Liver (tissue), 9 donors: Measurements from ENCODE around the gene PROK1. TPM values are rescaled to one million over a fixed set of nuclear protein-coding genes. Genes with fewer than 3 reads are reported as not detected.

Experiments used
- DNase-seq: peaks from one replicate; pipeline ENCODE4 v3.0.0-alpha.2; 2017; ENCODE audit warnings: low spot score
- H3K27ac ChIP-seq, 2 donors: one replicate each; pipeline ENCODE4 v1.7.0; 2013; ENCODE audit warnings: inconsistent platforms in 2 of 2, low read length in 2 of 2, control low read depth in 1 of 2, low read depth in 1 of 2, mild to moderate bottlenecking in 1 of 2
- H3K27me3 ChIP-seq, 4 donors: one replicate each; pipeline versions ENCODE4 v1.6.1 to v1.7.0; 2013; ENCODE audit warnings: low read length in 3 of 4, inconsistent platforms in 1 of 4, mild to moderate bottlenecking in 1 of 4, moderate library complexity in 1 of 4; ENCODE audit not compliant: control insufficient read depth in 4 of 4, insufficient read depth in 4 of 4
- H3K36me3 ChIP-seq, 4 donors: one replicate each; pipeline versions ENCODE4 v1.6.1 to v1.7.0; 2013; ENCODE audit warnings: low read length in 3 of 4, mild to moderate bottlenecking in 3 of 4, low read depth in 1 of 4, moderate library complexity in 1 of 4; ENCODE audit not compliant: control insufficient read depth in 4 of 4, insufficient read depth in 3 of 4
- H3K4me1 ChIP-seq, 4 donors: one replicate each; pipeline versions ENCODE4 v1.6.1 to v1.7.0; 2013; ENCODE audit warnings: low read length in 3 of 4, mild to moderate bottlenecking in 3 of 4, moderate library complexity in 1 of 4; ENCODE audit not compliant: control insufficient read depth in 4 of 4, insufficient read depth in 4 of 4
- H3K4me3 ChIP-seq, 3 donors: one replicate each; pipeline versions ENCODE4 v1.6.1 to v1.7.0; 2013; ENCODE audit warnings: low read length in 3 of 3, control low read depth in 1 of 3, low read depth in 1 of 3, mild to moderate bottlenecking in 1 of 3
- H3K9ac ChIP-seq, 2 donors: one replicate each; pipeline ENCODE4 v1.7.0; 2013; ENCODE audit warnings: low read length in 2 of 2, mild to moderate bottlenecking in 2 of 2, moderate library complexity in 2 of 2, control low read depth in 1 of 2, low read depth in 1 of 2
- H3K9me3 ChIP-seq, 4 donors: one replicate each; pipeline versions ENCODE4 v1.6.1 to v1.7.0; 2013; ENCODE audit warnings: low read length in 3 of 4; ENCODE audit not compliant: control insufficient read depth in 4 of 4
- EGR1 ChIP-seq, 2 donors: IDR thresholded peaks; 2 replicates each; pipeline ENCODE4 v1.6.1; 2016 to 2018; ENCODE audit warnings: antibody characterized with exemption in 2 of 2, low read depth in 2 of 2
- FOXA1 ChIP-seq: IDR thresholded peaks from 2 replicates; pipeline ENCODE4 v1.6.1; 2016; ENCODE audit warnings: antibody characterized with exemption
- FOXA2 ChIP-seq: IDR thresholded peaks from 2 replicates; pipeline ENCODE4 v1.6.1; 2016; ENCODE audit warnings: antibody characterized with exemption
- GABPA ChIP-seq, 2 donors: IDR thresholded peaks in 1 of 2; conservative IDR thresholded peaks in 1 of 2; 2 replicates each; pipeline ENCODE4 v1.6.1; 2016; ENCODE audit warnings: antibody characterized with exemption in 2 of 2, mild to moderate bottlenecking in 1 of 2, moderate library complexity in 1 of 2
- HNF4A ChIP-seq, 2 donors: conservative IDR thresholded peaks; 2 replicates each; pipeline ENCODE4 v1.6.1; 2016; ENCODE audit warnings: antibody characterized with exemption in 2 of 2, mild to moderate bottlenecking in 2 of 2
- JUND ChIP-seq, 2 donors: IDR thresholded peaks; 2 replicates each; pipeline ENCODE4 v1.6.1; 2016; ENCODE audit warnings: antibody characterized with exemption in 2 of 2
- RAD21 ChIP-seq, 2 donors: IDR thresholded peaks; 2 replicates each; pipeline ENCODE4 v1.6.1; 2016; ENCODE audit warnings: antibody characterized with exemption in 2 of 2, mild to moderate bottlenecking in 2 of 2
- RXRA ChIP-seq, 2 donors: IDR thresholded peaks; 2 replicates each; pipeline ENCODE4 v1.6.1; 2017 to 2018; ENCODE audit warnings: antibody characterized with exemption in 2 of 2, mild to moderate bottlenecking in 1 of 2
- YY1 ChIP-seq: IDR thresholded peaks from 2 replicates; pipeline ENCODE4 v1.6.1; 2016; ENCODE audit warnings: antibody characterized with exemption, mild to moderate bottlenecking
- WGBS: extraction: QIAGEN DNeasy Blood & Tissue Kit; methylation state at CpG from one replicate; pipeline ENCODE4 v1.1.7; 2013; 5-methylcytosine and 5-hydroxymethylcytosine counted together
- polyA plus RNA-seq, 2 donors: library from polyadenylated mRNA; stranded (reverse) in 1 of 2; unstranded in 1 of 2; fragments of 200-250 nt in 1 of 2; fragments of >200 nt in 1 of 2; fragmentation: Nextera tagmentation in 1 of 2; extraction: Ambion mirVana in 1 of 2; gene quantifications; one replicate each; pipeline versions ENCODE4 v1.2.1 to v1.2.3, GENCODE V29; 2013 to 2015
- total RNA-seq, 2 donors: library from RNA; depleted of rRNA; stranded (reverse); fragments of >200 nt; gene quantifications; one replicate each; pipeline ENCODE4 v1.2.3, GENCODE V29; 2014
- TF ChIP-seq, protein P1 (sequence below): fragments of 150-350 bp; IDR thresholded peaks from 2 replicates; pipeline ENCODE4 v1.5.1; 2017; ENCODE audit warnings: improper control_type of control experiment, low read depth, low read length; ENCODE audit not compliant: missing input control
- TF ChIP-seq, protein P2 (sequence below): IDR thresholded peaks from 2 replicates; pipeline ENCODE4 v1.6.1; 2016; ENCODE audit warnings: antibody characterized with exemption
- TF ChIP-seq, protein P3 (sequence below): IDR thresholded peaks from 2 replicates; pipeline ENCODE4 v1.6.1; 2016; ENCODE audit warnings: antibody characterized with exemption
- donor health status: healthy.
- donor health status: healthy.
- donor health status: healthy.
- donor health status: healthy.
- donor health status: healthy.

PROK1 gene
- total and polyA plus RNA-seq, 4 donors: 0.03 TPM; not detected in 3

DNA sequence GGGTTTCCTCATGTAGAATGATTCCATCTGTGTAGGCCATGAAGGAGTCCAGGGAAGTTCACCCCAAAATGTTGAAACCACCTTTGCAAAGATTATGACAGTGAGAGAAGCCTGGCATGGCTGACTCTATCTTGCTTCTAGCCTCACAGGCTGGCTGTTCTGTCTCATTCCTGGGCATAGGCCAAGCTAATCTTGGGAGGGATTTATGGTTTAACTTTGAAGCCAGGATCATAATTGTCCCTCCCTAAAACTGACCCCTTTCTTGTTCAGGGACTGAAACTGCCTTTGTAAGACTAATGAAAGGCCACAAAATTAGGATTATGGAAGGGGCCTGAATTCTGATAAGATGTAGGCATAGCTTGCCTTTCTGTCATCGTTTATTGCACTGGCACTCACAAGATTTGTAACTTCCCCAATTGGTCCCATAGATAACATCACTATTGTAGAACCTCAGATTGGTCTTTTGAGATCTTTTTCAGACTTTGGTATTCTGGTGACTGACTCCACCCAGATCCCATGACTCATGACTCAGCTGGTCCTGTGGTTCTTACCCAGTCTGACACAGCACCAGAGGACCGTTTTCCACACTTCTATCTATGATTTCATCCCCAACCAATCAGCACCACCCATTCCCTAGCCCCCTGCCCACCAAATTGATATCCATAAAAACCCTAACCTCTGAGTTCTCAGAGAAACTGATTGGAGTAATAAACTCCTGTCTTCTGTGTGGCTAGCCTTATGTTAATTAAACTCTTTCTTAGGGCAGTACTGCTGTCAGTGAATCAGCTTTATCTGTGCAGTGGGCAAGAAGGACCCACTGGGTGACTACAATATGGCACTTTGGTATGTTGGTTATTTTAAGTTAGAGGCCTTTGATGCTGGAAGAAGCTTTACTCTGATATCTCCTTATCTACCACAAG is 29.8 kb upstream of the PROK1 start:
- Histone ChIP-seq H3K9me3 (no peaks in the 10 kb centered on the region), H3K36me3 (no peaks in the 10 kb centered on the region), H3K27ac (no peak overlapping the region), H3K4me3 (no peak overlapping the region), H3K27me3 (no peaks in the 10 kb centered on the region), H3K9ac (no peak overlapping the region), H3K4me1 (peaks cover 0 to 13% (median 7%) of the 10 kb centered on the region in 4 donors)
- 77% methylated on average over 2 of the region's 2 CpGs for WGBS
- TF ChIP-seq GABPA (IDR thresholded peaks at IDR 0.05 in 1 of 2, conservative IDR thresholded peaks at IDR 0.05 in 1 of 2): no peak
- TF ChIP-seq, protein P1, sequence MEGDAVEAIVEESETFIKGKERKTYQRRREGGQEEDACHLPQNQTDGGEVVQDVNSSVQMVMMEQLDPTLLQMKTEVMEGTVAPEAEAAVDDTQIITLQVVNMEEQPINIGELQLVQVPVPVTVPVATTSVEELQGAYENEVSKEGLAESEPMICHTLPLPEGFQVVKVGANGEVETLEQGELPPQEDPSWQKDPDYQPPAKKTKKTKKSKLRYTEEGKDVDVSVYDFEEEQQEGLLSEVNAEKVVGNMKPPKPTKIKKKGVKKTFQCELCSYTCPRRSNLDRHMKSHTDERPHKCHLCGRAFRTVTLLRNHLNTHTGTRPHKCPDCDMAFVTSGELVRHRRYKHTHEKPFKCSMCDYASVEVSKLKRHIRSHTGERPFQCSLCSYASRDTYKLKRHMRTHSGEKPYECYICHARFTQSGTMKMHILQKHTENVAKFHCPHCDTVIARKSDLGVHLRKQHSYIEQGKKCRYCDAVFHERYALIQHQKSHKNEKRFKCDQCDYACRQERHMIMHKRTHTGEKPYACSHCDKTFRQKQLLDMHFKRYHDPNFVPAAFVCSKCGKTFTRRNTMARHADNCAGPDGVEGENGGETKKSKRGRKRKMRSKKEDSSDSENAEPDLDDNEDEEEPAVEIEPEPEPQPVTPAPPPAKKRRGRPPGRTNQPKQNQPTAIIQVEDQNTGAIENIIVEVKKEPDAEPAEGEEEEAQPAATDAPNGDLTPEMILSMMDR: no peak
- TF ChIP-seq EGR1 (IDR thresholded peaks at IDR 0.05; ENCODE audit: low read depth in 2 of 2): no peak
- no peak for TF ChIP-seq JUND (IDR thresholded peaks at IDR 0.05)
- TF ChIP-seq RXRA (IDR thresholded peaks at IDR 0.05): no peak
- no peak for TF ChIP-seq HNF4A (conservative IDR thresholded peaks at IDR 0.05)
- no peak for TF ChIP-seq RAD21 (IDR thresholded peaks at IDR 0.05)
- no peak for TF ChIP-seq FOXA2
- no peak for TF ChIP-seq YY1
- no peak for TF ChIP-seq FOXA1
- TF ChIP-seq, protein P2, sequence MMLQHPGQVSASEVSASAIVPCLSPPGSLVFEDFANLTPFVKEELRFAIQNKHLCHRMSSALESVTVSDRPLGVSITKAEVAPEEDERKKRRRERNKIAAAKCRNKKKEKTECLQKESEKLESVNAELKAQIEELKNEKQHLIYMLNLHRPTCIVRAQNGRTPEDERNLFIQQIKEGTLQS: no peak
- TF ChIP-seq, protein P3, sequence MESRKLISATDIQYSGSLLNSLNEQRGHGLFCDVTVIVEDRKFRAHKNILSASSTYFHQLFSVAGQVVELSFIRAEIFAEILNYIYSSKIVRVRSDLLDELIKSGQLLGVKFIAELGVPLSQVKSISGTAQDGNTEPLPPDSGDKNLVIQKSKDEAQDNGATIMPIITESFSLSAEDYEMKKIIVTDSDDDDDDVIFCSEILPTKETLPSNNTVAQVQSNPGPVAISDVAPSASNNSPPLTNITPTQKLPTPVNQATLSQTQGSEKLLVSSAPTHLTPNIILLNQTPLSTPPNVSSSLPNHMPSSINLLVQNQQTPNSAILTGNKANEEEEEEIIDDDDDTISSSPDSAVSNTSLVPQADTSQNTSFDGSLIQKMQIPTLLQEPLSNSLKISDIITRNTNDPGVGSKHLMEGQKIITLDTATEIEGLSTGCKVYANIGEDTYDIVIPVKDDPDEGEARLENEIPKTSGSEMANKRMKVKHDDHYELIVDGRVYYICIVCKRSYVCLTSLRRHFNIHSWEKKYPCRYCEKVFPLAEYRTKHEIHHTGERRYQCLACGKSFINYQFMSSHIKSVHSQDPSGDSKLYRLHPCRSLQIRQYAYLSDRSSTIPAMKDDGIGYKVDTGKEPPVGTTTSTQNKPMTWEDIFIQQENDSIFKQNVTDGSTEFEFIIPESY: no peak
- no peak for DNase-seq

DNA sequence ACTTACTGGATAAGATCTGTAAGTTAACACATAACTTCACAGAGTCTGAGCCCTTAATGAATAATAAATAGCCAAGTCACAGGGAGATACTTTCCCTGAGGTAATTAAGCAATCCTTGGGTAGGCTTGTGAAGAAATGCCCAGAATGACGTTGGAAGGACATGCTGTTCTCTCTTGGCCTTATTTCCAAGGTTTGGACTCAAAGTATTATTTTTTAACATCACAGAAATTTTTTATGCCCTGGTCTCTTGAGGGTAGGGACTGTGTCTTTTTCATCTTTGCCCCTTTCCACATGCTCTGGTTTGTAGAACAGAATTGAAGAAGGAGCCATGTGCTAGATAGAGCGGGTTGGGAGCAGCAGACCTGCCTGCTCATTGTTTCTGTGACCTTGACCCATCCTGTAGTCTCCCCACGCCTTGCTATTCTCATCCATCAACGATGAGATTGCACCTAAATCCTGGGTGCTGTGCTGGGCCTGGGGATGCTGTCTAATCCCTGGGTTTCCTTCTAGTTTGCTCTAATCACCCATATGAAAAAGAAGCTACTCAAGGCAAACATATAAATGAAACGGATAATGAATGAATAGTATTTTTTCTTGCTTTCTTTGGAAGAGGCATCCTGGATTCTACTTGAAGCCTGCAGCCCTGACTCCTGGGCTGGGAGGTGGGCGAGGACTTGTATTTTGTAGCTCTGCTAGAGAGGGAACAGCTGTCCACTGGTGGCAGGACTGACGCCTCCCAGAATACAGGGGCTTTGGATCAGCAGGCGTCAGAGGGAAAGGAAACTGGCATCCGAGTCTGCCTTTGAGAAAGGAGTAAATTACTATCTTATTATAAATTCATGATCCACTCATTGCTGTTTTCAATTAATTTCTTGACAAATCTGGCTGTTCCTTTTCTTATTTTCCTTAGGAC is 26.0 kb upstream of the PROK1 start:
- DNase-seq: no peak
- Histone ChIP-seq H3K9me3 (no peaks in the 10 kb centered on the region), H3K4me3 (no peak overlapping the region), H3K4me1 (peaks cover 0 to 7% (median 5%) of the 10 kb centered on the region in 4 donors), H3K27me3 (no peaks in the 10 kb centered on the region), H3K27ac (no peak overlapping the region), H3K9ac (no peak overlapping the region), H3K36me3 (no peaks in the 10 kb centered on the region)
- no peak for TF ChIP-seq FOXA2
- WGBS: 81% methylated on average over 9 of the region's 9 CpGs
